ENCODE measurements around the gene ZFPM1.
"Not testable (repeated sequence)": the region's sequence is repeated elsewhere in the genome, so short reads cannot be mapped to it uniquely, and the experiment has no call there.

GRCh38 chr16:88517208-88517774, 64.2 kb downstream of the ZFPM1 start:
- TF ChIP-seq CTCF, POLR2A (IDR thresholded peaks at IDR 0.05): not testable (repeated sequence)

Measured in prostate gland (tissue), 2 donors.